Measurements from ENCODE around the gene KIRREL3. TPM values are rescaled to one million over a fixed set of nuclear protein-coding genes. Genes with fewer than 3 reads are reported as not detected.
A peak's percentile ranks its signal among the peaks of the same experiment; 100 is the strongest.

KIRREL3 gene
- total and polyA plus RNA-seq, 2 experiments from 2014 or later = 16.1 to 35.6 TPM

DNA sequence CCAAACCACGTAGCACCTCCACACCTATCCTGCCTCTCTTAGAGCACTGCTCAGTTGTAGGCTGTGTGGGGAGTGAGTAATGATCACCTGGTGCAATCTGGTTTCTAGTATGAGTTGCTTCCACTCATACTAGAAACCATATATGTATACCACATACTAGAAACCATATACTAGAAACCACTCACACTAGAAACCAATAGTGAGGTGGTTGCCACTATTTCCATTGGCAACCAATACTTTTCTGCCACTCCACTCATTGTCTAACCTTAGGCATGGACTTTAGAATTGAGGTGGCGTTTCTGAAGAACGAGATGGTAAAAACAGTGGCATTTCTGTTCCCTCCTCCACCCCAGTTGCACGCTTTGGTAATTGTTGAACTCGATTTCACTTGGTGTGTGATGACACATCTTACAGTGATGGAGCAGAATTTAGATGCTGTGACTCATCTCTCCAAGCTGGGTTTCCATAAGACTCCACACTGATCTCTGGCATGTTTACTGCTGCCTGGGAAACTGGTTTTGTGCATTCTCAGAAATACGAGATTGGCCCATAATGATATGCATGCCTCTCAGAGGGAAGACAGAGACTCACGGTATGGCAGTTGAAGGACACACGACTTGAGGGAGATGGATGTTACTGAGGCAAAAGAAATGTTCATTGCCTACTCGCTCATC lies 82.9 kb downstream of the KIRREL3 start:
- WGBS, 2 experiments (ENCODE audit: low coverage in 1 of 2, low lambda C conversion rate in 2 of 2, missing lambda C conversion rate in 2 of 2) = 20 to 21% methylated on average over 9 of the region's 9 CpGs
- Histone ChIP-seq H3K4me2 (ENCODE audit: unreplicated experiment) (peak overlapping the region; percentile 58), H3K4me3 (peak overlapping the region; percentile 46), H3K9me2 (ENCODE audit: insufficient read depth) (no peaks in the 10 kb centered on the region), H3K9me3 (ENCODE audit: low read depth) (no peaks in the 10 kb centered on the region), H3K36me3 (ENCODE audit: low read depth) (no peaks in the 10 kb centered on the region), H3K27me3 (replicated peaks; ENCODE audit: insufficient read depth) (no peaks in the 10 kb centered on the region), H4K20me1 (ENCODE audit: insufficient read depth) (no peaks in the 10 kb centered on the region), H3K4me1 (ENCODE audit: insufficient read depth) (peaks cover 40% of the 10 kb centered on the region), H3F3A (ENCODE audit: insufficient read depth) (peaks cover 43% of the 10 kb centered on the region), H2AFZ (no peak overlapping the region), H3K27ac (peak overlapping the region; percentile 96), H3K79me2 (ENCODE audit: insufficient read depth) (peaks cover 70% of the 10 kb centered on the region), H3K9ac (peak overlapping the region; percentile 74)
- no peak for TF ChIP-seq EZH2phosphoT487 (IDR thresholded peaks at IDR 0.05; ENCODE audit: insufficient read depth, low read depth)
- no peak for TF ChIP-seq EZH2 (IDR thresholded peaks at IDR 0.05; ENCODE audit: insufficient read depth, poor library complexity, severe bottlenecking)
- DNase-seq = peak; percentile 99
- in situ Hi-C loops (cut with MboI) = no loop called here

- Histone ChIP-seq H3K79me2 (ENCODE audit: insufficient read depth) (peaks cover 74% of the 10 kb centered on the region), H3K4me3 (no peak overlapping the region), H3K4me2 (ENCODE audit: unreplicated experiment) (peak overlapping the region; percentile 64), H3K9me3 (ENCODE audit: low read depth) (no peaks in the 10 kb centered on the region), H3K9ac (peak overlapping the region; percentile 51), H3K36me3 (ENCODE audit: low read depth) (no peaks in the 10 kb centered on the region), H3K27ac (peak overlapping the region; percentile 80), H4K20me1 (ENCODE audit: insufficient read depth) (no peaks in the 10 kb centered on the region), H3K9me2 (ENCODE audit: insufficient read depth) (no peaks in the 10 kb centered on the region), H3K27me3 (replicated peaks; ENCODE audit: insufficient read depth) (no peaks in the 10 kb centered on the region), H3K4me1 (ENCODE audit: insufficient read depth) (peaks cover 40% of the 10 kb centered on the region), H3F3A (ENCODE audit: insufficient read depth) (peaks cover 43% of the 10 kb centered on the region), H2AFZ (no peak overlapping the region)
- WGBS, 2 experiments (ENCODE audit: low coverage in 1 of 2, low lambda C conversion rate in 2 of 2, missing lambda C conversion rate in 2 of 2) = 43 to 51% methylated on average over 4 of the region's 4 CpGs
- TF ChIP-seq EZH2 (IDR thresholded peaks at IDR 0.05; ENCODE audit: insufficient read depth, poor library complexity, severe bottlenecking) = no peak
- no peak for TF ChIP-seq EZH2phosphoT487 (IDR thresholded peaks at IDR 0.05; ENCODE audit: insufficient read depth, low read depth)
- in situ Hi-C loops (cut with MboI) = no loop called here
- DNase-seq = peak; percentile 56
Measured at GRCh38 chr11:126915430-126915829, 85.1 kb downstream of the KIRREL3 start.

DNA sequence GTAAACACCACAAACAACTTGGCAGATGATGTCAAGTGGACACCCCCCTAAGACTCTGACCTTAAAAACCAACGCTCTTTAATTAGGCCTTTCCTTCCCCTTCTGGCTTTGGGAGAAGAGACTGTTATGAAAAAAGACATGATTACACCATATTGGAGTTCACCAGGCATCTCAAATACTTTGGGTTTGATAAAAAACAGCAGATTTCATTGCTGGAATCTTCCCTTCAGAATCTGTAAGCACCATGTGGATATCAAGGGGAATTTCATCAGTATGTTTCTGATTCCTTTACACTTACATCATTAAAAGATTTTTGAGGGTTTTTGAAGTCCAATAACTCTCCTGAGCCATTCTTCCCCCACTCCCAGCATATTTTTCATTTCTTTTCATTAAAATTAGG lies 85.6 kb downstream of the KIRREL3 start:
- no peaks in the 10 kb centered on the region for H3K27me3 ChIP-seq (replicated peaks; ENCODE audit: insufficient read depth)
- peaks cover 43% of the 10 kb centered on the region for H3F3A ChIP-seq (ENCODE audit: insufficient read depth)
- H3K4me3 ChIP-seq = no peak overlapping the region
- peak; percentile 60 for DNase-seq
- H4K20me1 ChIP-seq (ENCODE audit: insufficient read depth) = no peaks in the 10 kb centered on the region
- H3K4me2 ChIP-seq (ENCODE audit: unreplicated experiment) = peak overlapping the region; percentile 64
- peaks cover 74% of the 10 kb centered on the region for H3K79me2 ChIP-seq (ENCODE audit: insufficient read depth)
- 18 to 31% methylated on average over 1 of the region's 1 CpG for WGBS, 2 experiments (ENCODE audit: low coverage in 1 of 2, low lambda C conversion rate in 2 of 2, missing lambda C conversion rate in 2 of 2)
- TF ChIP-seq EZH2 (IDR thresholded peaks at IDR 0.05; ENCODE audit: insufficient read depth, poor library complexity, severe bottlenecking) = no peak
- TF ChIP-seq EZH2phosphoT487 (IDR thresholded peaks at IDR 0.05; ENCODE audit: insufficient read depth, low read depth) = no peak
- no peak overlapping the region for H2AFZ ChIP-seq
- H3K27ac ChIP-seq = peak overlapping the region; percentile 80
- no peaks in the 10 kb centered on the region for H3K9me2 ChIP-seq (ENCODE audit: insufficient read depth)
- H3K36me3 ChIP-seq (ENCODE audit: low read depth) = no peaks in the 10 kb centered on the region
- H3K4me1 ChIP-seq (ENCODE audit: insufficient read depth) = peaks cover 40% of the 10 kb centered on the region
- in situ Hi-C loops (cut with MboI) = no loop called here
- H3K9ac ChIP-seq = peak overlapping the region; percentile 51
- H3K9me3 ChIP-seq (ENCODE audit: low read depth) = no peaks in the 10 kb centered on the region

DNA sequence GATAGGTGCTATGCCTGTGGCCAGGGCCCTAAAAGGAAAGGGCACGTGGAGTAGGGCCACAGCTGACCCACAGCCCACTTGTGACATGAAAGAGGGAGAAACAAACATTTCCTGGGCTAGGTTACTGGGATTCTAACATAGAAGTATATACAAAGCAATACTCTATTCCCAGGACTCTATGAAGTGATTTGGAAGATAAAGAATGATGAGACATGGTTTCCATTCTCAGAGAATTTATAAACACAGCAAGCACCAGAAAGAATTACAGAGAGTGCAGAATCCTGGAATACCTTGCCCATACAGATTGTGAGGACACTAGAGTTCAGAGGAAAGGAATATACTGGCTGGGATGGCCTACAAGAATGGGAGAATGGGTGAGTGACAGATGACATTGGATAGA lies 86.4 kb downstream of the KIRREL3 start:
- Histone ChIP-seq H3F3A (ENCODE audit: insufficient read depth) (peaks cover 43% of the 10 kb centered on the region), H3K4me1 (ENCODE audit: insufficient read depth) (peaks cover 40% of the 10 kb centered on the region), H3K4me3 (no peak overlapping the region), H3K36me3 (ENCODE audit: low read depth) (no peaks in the 10 kb centered on the region), H3K27me3 (replicated peaks; ENCODE audit: insufficient read depth) (no peaks in the 10 kb centered on the region), H3K79me2 (ENCODE audit: insufficient read depth) (peaks cover 73% of the 10 kb centered on the region), H2AFZ (no peak overlapping the region), H3K9me3 (ENCODE audit: low read depth) (no peaks in the 10 kb centered on the region), H3K27ac (peak overlapping the region; percentile 80), H4K20me1 (ENCODE audit: insufficient read depth) (no peaks in the 10 kb centered on the region), H3K4me2 (ENCODE audit: unreplicated experiment) (peak overlapping the region; percentile 64), H3K9me2 (ENCODE audit: insufficient read depth) (no peaks in the 10 kb centered on the region), H3K9ac (0 out of 2 replicates have a peak overlapping the region, but pooled peaks have one; percentile 51)
- DNase-seq = peak; percentile 23
- in situ Hi-C loops (cut with MboI) = no loop called here
- TF ChIP-seq EZH2 (IDR thresholded peaks at IDR 0.05; ENCODE audit: insufficient read depth, poor library complexity, severe bottlenecking) (no peak), EZH2phosphoT487 (IDR thresholded peaks at IDR 0.05; ENCODE audit: insufficient read depth, low read depth) (no peak)
- WGBS, 2 experiments (ENCODE audit: low coverage in 1 of 2, low lambda C conversion rate in 2 of 2, missing lambda C conversion rate in 2 of 2) = 47 to 64% methylated on average over 1 of the region's 1 CpG
